Stimulated activated CD8-positive, alpha-beta memory T cell treated with anti-CD3 and anti-CD28 coated beads, Interleukin-12 subunit alpha, Interleukin-12 subunit beta, amount 100 ng/mL, for 24 hours (primary cell): ENCODE results near the gene SLC13A1.

ENCODE experiments used
- DNase-seq: peaks from one replicate; pipeline ENCODE4 v3.0.0-alpha.2; 2020; ENCODE audit errors: extremely low read depth

SLC13A1 gene

DNA sequence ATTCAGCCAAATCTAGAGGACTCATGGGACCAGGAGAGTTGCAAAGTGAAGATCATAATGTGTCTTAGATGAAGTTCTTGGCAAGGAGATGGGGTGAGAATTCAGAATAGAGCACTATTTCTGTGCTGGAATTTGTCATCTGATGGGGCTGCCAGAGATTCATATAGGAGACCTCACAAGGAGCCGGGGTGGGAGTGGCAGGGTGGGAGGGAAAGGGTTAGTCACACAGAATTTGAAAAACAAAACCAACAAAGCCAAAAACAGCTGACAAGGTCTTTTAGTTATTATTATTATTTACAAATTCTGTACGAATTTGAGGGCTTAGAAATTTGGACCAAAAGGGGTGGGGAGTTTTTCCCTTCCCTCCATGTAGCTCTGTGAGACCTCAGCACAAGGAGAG, 1.7 kb downstream of the SLC13A1 start:
- no peak for DNase-seq

DNA sequence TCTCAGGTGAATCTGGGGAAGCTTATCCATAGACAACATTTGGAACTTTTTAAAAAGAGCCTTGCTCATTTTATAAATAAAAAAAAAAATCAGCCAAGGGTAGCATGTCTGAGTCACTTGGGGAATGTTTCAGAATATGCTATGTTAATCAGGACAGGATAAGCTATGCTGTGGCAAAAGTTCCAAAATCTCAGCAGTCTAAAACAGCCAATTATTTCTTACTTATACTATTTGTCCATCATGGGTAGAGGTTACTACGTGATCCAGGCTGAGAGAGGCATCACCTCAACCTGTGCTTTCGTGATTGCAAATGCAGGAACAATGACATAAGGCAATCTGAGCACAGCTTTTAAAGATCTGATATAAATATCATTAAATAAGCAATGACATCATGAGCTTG, 6.5 kb downstream of the SLC13A1 start:
- no peak for DNase-seq

DNA sequence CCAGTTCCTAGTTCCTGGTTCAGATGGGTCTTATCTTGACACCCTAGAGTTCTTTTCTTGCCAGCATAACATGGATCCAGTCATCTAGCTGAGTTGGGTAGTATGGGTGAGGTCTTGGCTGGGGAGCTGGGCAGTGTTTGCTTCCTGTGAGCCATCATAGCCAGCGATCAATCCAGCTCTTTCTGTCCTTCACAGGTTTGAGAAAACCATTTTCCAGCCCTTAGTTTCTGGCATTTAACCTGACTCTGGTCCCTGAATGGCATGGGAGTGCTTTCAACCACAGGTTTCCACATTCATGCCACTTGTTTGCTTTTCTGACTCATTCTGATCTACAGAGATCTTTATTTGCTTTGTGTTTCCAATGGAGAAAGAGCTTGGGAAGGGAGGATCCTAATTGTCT, 8.6 kb downstream of the SLC13A1 start:
- no peak for DNase-seq

DNA sequence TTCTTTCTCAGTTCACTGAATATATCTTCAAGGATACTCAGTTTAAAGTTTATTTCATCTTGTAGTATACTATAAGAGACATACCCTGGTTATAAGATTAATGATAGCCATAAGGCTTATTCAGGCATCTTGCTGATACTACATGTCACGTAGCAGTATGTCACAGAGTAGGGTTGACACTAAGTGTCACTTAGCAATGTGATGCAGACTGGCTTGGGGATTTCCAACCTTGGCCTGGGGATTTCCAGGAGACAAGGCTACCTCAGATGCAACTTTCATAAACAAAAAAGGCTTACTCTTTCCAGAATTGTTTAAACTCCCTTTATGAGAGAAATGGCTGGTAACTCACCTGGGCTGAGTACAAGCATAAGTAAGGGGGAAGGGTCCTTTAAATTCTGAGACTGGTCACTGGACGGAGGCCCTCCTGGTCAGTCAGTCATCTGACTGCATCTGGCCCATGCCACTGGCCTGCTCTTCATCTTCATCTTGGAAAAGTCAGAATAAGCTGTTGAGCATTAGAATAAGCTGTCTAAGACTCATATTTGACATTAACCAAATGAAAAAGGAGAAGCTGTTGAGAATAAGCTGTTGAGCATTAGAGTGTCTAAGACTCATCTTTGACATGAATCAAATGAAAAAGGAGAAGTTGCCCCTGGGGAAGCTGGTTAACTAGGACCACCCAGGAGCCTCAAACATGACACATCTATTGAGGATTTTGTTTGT, 9.5 kb downstream of the SLC13A1 start:
- DNase-seq, result no peak

DNA sequence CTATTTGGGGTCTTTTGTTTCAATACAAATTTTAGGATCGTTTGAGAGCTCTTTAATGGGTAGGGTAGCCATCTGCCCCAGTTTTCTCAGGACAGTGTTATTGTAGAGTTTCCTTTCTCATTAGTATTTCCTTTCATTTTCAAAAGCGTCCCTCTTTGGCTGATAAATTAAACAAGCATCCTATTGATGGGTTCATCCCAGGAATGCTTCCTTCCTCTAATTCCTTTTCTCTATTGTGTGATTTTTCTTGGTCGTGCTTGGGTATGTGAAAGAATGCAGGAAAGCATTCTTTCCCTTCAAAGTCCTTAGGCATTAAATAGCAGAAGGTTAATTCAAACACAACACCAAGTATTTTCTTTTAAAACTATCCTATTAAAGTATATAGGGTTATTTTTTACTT, 14.0 kb downstream of the SLC13A1 start:
- DNase-seq, result no peak

DNA sequence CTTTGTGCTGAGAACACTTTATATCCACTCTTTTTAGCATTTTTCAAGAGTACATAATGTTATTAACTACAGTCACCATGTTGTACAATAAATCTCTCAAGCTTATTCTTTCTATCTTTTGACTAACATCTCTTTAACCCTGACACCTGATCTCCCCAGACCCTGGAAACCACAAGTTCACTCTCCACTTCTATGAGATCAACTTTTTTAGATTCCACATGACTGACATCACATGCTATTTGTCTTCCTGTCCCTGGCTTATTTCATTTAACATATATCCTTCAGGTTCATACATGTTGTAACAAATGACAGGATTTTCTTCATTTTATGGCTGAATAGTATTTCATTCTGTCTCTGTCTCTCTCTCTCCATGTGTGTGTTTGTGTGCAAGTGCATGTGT, 15.5 kb downstream of the SLC13A1 start:
- no peak for DNase-seq

DNA sequence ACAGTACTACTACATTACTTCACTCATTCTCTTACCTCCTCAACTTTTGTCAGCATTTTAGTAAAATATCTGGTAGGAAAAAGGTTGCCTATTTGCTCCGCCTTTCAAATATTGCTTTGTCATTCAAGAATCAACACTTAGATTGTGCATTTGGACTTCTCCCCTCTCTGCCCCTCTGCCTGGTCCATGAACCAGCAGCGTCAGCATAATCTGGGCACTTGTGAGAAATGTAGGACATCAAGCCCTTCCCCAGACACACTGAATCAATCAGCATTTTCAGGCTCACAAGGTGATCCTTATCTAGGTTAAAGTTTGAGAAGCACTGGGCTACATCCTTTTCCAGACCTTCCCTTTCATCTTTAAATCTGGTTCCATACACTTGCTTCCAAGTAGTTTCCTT, 16.3 kb downstream of the SLC13A1 start:
- no peak for DNase-seq

DNA sequence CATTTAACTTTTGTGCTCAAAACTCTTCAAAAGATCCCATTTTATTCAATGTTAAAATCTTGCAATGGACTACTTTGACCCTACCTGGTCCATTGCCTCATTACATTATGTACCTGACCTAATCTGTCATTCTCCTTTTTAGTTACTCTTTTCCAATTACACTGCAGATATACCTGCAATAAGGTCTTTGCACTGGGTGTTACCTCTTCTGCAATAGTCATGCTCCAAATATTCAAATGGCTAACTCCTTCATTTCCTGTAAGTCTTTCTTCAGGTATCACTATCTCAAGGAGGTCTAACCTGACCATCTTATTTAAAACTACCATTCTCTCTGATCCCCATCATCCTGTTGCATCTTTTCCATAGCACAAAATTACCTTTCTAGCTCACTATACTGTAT, 22.3 kb downstream of the SLC13A1 start:
- no peak for DNase-seq

DNA sequence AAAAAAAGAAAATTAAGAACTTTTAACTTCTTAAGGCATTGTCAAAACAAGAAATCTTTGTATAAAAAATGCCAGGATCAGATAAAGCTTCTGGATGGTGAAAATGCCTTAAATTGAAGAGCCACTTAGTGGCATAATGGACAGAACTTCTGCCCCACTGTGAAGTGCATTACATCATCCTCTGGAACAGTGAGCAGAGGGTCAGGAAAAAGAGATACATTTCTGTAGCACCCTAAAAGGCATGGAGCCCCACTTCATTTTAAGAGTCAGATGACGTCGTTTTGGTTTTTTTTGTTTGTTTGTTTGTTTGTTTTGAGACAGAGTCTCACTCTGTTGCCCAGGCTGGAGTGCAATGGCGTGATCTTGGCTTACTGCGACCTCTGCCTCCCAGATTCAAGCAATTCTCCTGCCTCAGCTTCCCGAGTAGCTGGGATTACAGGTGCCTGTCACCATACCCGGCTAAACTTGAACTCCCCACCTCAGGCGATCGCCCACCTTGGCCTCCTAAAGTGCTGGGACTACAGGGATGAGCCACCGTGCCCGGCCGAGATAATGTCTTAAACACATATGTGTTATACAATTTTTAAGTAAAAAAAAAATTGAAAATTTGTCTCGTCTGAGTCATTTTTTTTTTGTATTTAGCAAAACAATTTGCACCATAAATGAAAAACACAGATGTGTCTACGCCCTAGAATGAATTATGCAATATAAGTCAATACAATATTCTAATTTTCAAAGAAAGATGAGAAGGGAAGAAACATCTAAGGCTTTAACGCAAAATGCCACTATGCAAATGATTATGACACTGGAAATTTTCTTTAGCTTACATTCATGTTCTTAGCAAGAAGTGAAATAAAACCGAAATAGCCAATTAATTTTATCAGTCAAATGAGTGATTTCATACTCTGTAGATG, 29.2 kb downstream of the SLC13A1 start:
- DNase-seq, result no peak

DNA sequence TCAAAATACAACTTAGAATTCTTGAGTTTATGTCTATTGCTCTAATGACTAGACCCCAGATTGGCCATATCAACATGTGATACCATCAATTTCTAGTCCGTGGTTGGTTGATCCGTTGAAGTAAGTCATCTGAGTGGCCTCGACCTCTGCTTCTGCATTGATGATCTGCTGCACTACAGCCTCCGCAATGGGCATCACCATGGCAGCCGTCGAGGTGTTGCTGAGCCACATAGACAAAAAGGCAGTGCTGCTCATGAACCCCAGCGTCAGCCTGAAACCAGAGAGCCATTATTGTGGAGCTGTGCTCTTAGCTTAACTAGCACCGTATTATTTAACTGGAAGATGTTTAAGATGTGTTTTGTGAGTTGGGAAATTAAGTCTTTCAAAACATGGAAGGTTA, 30.7 kb downstream of the SLC13A1 start:
- DNase-seq, result no peak

DNA sequence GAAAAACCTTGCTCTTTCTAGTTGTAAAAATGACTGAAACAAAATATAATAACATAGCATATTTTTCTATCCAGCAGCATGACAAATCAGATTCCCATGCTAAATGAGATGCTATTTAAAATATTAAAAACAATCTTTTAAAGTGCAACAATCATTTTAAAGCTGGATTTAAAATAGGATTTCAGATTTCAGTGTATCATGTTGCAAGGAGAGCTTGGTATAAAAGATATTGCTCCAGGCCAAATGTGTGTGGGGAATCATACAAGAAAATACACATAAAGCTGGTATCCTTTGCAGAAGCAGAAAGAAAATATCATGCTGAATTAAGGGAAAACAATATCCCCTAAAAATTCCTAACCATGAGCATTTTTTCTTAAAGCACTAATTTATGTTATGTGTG, 42.2 kb downstream of the SLC13A1 start:
- DNase-seq, result no peak

DNA sequence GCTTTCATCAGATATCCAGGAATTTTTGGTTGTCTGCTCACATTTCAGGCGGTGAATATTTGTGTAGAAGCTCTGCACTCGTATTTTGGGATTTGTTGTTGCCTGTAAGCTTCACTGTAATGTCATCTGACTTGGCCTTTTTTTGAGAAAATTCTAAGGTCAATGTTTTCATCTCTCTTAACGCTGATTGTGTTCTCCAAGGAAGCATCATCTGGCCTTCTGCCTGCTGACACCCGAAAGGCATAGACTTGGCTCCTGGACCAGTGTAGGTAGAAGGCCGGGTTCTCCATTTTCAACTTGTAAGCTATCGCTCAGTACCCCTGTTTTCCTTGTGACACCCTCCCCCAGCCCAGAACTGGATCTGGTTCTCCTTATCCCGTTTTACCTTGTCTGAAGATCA, 44.2 kb downstream of the SLC13A1 start:
- DNase-seq, result no peak

DNA sequence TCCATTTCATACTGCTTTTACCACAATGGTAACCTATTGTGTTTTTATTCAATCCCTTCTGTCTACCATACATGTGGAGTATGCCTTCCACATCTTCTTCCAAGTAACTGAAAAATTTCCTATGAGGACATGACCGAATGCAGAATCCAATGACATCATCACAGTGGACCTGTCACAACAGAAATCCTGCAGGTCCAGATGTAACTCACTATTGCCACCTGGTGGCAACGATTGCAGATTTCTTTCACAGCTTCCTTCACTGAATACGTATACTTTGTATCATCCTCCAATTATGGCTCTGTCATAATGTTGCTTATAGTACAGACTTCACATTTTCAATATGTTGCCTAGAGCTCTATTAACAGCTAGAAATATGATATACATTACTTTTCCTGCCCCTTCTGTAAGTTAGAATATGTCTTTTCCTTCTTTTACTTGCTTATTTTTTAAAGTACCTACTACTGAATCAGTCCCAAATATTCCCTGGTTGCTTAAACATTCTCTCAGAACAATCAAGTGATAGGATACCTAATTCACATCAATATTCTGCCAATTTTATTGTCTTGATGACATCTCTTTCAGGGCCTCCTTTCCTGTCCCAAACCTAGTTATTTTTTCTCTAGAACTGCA, 45.4 kb downstream of the SLC13A1 start:
- no peak for DNase-seq

DNA sequence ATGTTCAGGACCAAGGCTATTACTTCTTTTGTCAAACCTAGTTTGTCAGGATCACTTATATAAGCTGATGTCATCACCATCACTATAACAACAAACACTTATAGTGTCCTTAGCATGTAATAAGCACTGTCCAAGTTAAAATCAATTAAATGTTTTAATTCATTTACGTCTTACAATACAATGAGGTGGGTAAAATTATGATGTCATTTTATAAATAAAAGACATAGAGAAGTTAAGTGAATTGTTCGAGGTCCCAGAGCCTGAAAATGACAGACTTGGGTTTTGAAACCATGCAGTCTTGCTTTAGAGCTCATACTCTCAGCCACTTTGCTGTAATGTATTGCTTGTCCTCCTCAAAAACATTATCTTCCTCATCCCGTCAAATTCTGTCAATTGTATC, 48.3 kb downstream of the SLC13A1 start:
- DNase-seq, result no peak

DNA sequence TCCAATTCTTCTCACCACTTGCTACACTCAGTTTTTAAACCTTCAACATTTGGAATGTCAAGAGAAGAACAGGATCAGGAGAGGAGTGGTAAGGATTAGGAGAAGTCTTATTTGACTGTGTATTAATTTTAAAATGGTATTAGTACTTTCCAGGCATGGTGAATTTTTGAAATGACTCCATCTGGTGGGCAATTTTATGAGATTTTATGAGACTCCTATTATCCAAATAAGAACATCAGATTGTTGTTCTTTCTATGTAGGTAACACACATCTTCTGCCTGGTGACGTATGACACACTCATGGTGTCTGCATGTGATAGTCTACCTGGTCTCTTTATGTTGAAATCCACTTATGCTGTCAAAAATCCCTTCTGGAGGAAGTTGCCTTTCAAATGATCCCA, 51.0 kb downstream of the SLC13A1 start:
- DNase-seq, result no peak

DNA sequence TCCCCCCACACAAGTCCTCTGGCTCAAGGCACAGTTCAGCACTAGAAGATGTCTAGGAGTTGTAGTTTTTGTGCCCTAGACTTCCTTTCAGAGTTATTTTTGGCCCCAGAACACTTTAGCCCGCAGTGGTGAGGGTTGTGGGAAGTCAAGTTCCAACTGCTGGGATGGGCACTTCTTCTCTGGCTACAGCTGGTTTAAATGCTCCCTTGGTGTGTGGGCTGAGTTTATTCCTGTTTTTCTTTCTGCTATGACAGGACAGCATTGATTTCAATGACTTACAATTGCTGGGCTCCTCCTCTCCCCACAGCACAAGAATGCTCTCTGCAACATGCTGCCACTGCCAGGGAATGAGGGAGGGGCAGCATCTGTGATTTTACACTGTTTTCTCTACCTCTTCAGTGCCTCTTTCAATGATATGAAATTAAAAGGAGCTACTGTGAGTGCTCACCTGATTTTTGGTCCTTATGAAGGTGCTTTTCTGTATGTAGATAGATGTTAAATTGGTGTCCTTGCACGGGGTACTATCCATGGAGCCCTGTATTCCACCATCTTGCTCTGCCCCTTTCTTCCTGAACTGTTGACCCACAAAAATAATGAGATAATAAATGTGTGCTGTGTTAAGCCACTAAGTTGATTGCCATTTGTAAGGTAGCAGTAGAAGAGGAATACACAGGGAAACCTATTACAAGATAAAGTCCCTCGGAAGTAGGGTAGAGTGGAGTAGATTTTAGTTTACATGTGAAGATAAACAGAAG, 56.3 kb downstream of the SLC13A1 start:
- no peak for DNase-seq

DNA sequence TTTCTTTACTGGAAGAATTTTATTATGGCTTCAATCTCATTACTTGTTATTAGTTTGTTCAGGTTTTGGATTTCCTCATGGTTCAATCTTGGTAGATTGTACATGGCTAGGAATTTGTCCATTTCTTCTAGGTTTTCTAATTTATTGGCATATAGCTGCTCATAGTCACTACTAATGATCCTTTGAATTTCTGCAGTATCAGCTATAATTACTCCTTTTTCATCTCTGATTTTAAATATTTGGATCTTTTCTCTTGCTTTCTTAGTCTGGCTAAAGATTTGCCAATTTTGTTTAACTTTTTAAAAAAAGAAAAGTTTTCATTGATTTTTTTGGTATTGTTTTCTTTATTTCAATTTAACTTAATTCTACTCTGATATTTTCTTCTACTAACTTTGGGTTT, 59.2 kb downstream of the SLC13A1 start:
- DNase-seq, result no peak

DNA sequence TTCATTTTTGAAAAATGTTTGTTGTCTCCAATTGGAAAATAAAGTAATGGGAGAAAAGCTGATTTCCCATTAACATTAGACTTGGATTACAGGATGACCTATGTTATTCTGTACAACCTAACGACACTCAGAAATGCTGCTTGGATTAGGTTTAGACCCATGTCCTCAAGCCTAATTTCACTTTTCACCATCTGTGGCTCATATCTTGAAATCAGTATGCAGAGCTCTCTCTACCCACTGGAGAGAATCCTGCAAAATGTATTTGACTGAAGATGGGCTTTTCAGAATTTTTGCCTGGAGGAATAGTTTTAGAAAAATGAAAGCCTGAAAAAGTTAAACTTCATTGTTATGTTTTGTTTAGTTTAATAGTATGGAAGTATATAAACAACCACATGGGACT, 63.8 kb downstream of the SLC13A1 start:
- DNase-seq, result no peak

DNA sequence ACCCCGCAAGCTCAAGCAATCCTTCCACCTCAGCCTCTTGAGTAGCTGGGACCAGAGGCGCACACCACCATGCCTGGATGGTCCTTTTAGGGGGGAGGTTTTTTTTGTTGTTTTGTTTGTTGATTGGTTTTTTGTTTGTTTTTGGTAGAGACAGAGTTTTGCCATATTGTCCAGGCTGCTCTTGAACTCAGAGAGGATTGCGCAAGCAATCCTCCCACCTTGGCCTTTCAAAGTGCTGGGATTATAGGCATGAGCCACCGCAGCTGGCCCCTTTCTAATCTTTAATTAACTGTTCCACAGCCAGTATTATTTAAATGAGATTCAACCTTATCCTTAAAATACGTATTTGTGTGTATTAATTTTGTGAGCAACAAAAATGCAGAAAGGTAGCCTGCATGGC, 65.8 kb downstream of the SLC13A1 start:
- no peak for DNase-seq

DNA sequence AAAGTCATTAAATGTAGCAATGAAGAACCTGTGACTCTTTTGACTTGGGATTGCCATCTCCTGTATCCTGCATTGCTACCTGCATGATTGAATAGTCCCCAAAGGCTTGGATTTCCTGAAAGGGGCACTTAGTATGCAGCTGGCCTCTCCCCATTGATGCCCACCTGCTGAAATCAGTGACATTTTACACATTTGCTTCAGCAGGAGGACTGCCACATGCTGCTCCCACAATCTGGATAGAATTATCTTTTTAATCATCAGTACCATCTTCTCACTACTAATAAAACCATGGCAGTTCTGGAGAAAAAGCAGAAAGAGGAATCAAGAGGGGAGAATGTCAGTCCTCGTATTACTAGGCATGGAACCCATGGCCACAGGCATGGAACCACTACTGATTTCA, 67.8 kb downstream of the SLC13A1 start:
- DNase-seq, result no peak

DNA sequence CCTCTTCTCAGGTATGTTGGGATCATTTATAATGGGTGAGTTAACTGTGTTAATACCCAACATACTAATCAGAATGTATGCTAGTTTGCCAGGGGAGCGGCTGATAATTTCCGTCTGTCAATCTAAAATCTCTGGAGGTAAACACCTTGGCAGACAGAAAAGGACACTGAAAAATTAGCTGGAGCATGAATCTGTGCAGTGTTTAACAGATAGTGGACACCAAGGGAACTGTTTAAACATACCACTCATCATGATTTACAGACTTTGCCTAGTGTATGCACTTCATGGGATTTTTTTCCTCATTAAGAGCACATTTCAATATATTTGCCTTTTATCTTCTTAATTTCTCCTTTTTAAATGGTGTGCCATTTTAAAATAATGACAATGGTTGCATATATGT, 68.2 kb downstream of the SLC13A1 start:
- no peak for DNase-seq

DNA sequence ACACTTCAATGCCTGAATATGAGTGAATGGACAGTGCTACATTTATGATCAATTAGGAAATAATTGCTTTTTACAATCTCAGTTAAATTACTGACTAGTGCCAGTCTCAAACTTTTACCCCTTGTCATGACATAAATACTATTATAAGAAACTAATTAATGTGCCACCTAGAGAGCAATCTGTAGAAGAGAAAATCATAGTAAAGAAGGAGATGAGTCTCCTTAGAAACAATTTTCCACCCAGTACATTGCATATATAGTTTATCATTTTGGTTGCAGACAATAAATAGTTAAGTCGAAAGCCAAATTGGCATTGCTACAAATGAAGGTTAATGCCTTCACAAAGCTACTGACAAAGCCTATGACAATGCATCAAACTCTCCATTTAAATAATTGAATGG, 68.6 kb downstream of the SLC13A1 start:
- no peak for DNase-seq
